Stomach (tissue), 9 donors: ENCODE results near the gene EYA2. TPM values are rescaled to one million over a fixed set of nuclear protein-coding genes. Genes with fewer than 3 reads are reported as not detected.

Source experiments
- DNase-seq, 2 donors: peaks; one replicate each; pipeline versions ENCODE4 v3.0.0 to v3.0.0-alpha.2; 2013 to 2019
- H3K27ac ChIP-seq, 5 donors: fragments of 200-600 bp in 4 of 5; sonication (generic) in 4 of 5; one replicate each; pipeline ENCODE4 v1.5.1; 2013 to 2019; ENCODE audit warnings: mild to moderate bottlenecking in 1 of 5, moderate library complexity in 1 of 5
- H3K27me3 ChIP-seq, 3 donors: fragments of 200-600 bp; sonication (generic); one replicate each; pipeline ENCODE4 v1.5.1; 2017 to 2019; ENCODE audit warnings: mixed run types in 1 of 3
- H3K36me3 ChIP-seq, 4 donors: fragments of 200-600 bp; sonication (generic); 1 replicate in 3 of 4; 2 replicates in 1 of 4; pipeline ENCODE4 v1.5.1; 2016 to 2019
- H3K4me1 ChIP-seq, 4 donors: fragments of 200-600 bp; sonication (generic); one replicate each; pipeline ENCODE4 v1.5.1; 2016 to 2019
- H3K4me3 ChIP-seq, 4 donors: fragments of 200-600 bp; sonication (generic) in 3 of 4; one replicate each; pipeline ENCODE4 v1.5.1; 2016 to 2019; ENCODE audit warnings: mild to moderate bottlenecking in 1 of 4
- H3K9me3 ChIP-seq, 4 donors: fragments of 200-600 bp; sonication (generic); one replicate each; pipeline ENCODE4 v1.5.1; 2016 to 2019
- EP300 ChIP-seq: sonication (generic); formaldehyde crosslinking; IDR thresholded peaks from one replicate; pipeline ENCODE4 v1.6.1; 2017; ENCODE audit warnings: antibody characterized with exemption
- POLR2A ChIP-seq, 4 donors: fragments of 450-650 bp; IDR thresholded peaks; one replicate each; pipeline ENCODE4 v1.6.1; 2016; ENCODE audit warnings: antibody characterized with exemption in 4 of 4, control low read depth in 2 of 4, mild to moderate bottlenecking in 1 of 4, moderate library complexity in 1 of 4
- POLR2AphosphoS5 ChIP-seq, 3 donors: sonication (generic); formaldehyde crosslinking; IDR thresholded peaks; one replicate each; pipeline ENCODE4 v1.6.1; 2016; ENCODE audit warnings: antibody characterized with exemption in 3 of 3
- WGBS, 5 donors: extraction: QIAGEN DNeasy Blood & Tissue Kit in 3 of 5; methylation state at CpG; one replicate each; pipeline versions ENCODE4 v1.1.5 to v1.1.7; 2013 to 2018; 5-methylcytosine and 5-hydroxymethylcytosine counted together
- intact Hi-C: fragments of 100-400 bp; cut with DNase I; formaldehyde crosslinking; loops from one replicate; pipeline ENCODE4 v1.15.1; 2023; ENCODE audit warnings: low total_unique reads
- polyA plus RNA-seq, 3 donors: library from polyadenylated mRNA; stranded (reverse); fragments of 200-250 nt; gene quantifications; one replicate each; pipeline ENCODE4 v1.2.3, GENCODE V29; 2013
- total RNA-seq, 5 donors: library from RNA; depleted of rRNA; stranded (reverse); fragments of >200 nt; gene quantifications; one replicate each; pipeline versions ENCODE4 v1.1.0 to v1.2.3, GENCODE V29; 2014 to 2016
- TF ChIP-seq, protein P1 (sequence below), 7 experiments: fragments of 450-650 bp in 4 of 7; fragments of 200-600 bp in 3 of 7; sonication (generic) in 3 of 7; IDR thresholded peaks; one replicate each; pipeline ENCODE4 v1.5.1; 2016 to 2019; ENCODE audit warnings: antibody characterized with exemption in 7 of 7, control low read depth in 2 of 7, mild to moderate bottlenecking in 1 of 7
- donor health status: healthy with polysubstance abuse.
- donor health status: Bipolar disorder and iron deficiency.
- donor health status: healthy.

The EYA2 gene
- total and polyA plus RNA-seq, 8 donors: 1.8 to 86.2 (median 5.5) TPM

DNA sequence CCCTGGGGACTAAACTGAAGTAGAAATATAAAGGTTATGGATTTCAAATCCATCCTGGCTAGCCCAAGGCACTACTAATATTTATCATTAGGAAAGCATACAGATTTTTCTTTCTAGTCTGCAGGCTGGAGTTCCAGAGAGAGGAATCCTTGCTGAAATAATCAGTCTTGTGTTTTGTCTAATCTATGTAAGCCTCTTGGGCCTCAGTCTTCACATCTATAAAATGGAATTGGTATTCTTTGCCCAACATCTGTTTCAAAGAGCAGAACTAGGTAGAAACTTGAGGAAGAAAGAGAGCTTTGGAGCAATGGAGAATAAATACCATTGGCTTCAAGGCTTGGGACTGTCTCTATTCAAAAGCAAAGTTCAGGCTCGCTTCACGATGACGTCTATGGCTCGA, 249.8 kb downstream of the EYA2 start:
- DNase-seq: no peak
- Histone ChIP-seq H3K36me3 (no peaks in the 10 kb centered on the region), H3K9me3 (peaks cover 0 to 3% (median 0%) of the 10 kb centered on the region in 4 donors), H3K4me1 (peaks cover 0 to 19% (median 0%) of the 10 kb centered on the region in 4 donors), H3K27me3 (peaks cover 0 to 6% (median 0%) of the 10 kb centered on the region in 3 donors), H3K4me3 (no peak overlapping the region), H3K27ac (no peak overlapping the region)
- TF ChIP-seq POLR2A (IDR thresholded peaks at IDR 0.05) (no peak), EP300 (no peak), POLR2AphosphoS5 (IDR thresholded peaks at IDR 0.05) (no peak)
- TF ChIP-seq, protein P1, sequence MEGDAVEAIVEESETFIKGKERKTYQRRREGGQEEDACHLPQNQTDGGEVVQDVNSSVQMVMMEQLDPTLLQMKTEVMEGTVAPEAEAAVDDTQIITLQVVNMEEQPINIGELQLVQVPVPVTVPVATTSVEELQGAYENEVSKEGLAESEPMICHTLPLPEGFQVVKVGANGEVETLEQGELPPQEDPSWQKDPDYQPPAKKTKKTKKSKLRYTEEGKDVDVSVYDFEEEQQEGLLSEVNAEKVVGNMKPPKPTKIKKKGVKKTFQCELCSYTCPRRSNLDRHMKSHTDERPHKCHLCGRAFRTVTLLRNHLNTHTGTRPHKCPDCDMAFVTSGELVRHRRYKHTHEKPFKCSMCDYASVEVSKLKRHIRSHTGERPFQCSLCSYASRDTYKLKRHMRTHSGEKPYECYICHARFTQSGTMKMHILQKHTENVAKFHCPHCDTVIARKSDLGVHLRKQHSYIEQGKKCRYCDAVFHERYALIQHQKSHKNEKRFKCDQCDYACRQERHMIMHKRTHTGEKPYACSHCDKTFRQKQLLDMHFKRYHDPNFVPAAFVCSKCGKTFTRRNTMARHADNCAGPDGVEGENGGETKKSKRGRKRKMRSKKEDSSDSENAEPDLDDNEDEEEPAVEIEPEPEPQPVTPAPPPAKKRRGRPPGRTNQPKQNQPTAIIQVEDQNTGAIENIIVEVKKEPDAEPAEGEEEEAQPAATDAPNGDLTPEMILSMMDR (IDR thresholded peaks at IDR 0.05): no peak
- intact Hi-C loops: no loop called here
- WGBS, 5 donors: 93 to 99% (median 96%) methylated on average over 4 of the region's 4 CpGs

DNA sequence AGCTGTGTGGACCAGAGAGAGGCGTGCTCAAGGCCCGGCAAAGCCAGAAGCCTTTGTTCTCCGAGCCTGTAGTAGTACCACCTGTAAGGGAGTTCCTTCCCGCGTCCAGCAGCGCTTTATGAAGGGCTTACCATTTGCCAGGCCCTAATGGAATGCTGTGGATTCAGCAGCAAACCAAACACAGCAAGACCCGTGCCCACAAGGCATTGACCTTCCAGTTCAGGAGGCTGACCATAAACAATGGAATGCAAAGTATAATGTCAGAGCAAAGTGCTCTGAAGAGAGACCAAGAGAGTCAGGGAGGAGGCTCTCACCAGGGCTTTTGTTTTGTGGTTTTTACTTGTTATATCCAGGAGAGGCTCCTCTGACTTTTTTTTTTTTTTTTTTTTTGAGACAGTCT, 252.0 kb downstream of the EYA2 start:
- Histone ChIP-seq H3K9me3 (no peaks in the 10 kb centered on the region), H3K27ac (no peak overlapping the region), H3K4me3 (no peak overlapping the region), H3K36me3 (no peaks in the 10 kb centered on the region), H3K27me3 (peaks cover 0 to 6% (median 0%) of the 10 kb centered on the region in 3 donors), H3K4me1 (peaks cover 0 to 17% (median 0%) of the 10 kb centered on the region in 4 donors)
- 54 to 68% (median 59%) methylated on average over 7 of the region's 7 CpGs for WGBS, 5 donors
- TF ChIP-seq POLR2A (IDR thresholded peaks at IDR 0.05) (no peak), EP300 (no peak), POLR2AphosphoS5 (IDR thresholded peaks at IDR 0.05) (no peak)
- TF ChIP-seq, protein P1 (IDR thresholded peaks at IDR 0.05): no peak
- intact Hi-C loops: no loop called here
- DNase-seq: no peak

DNA sequence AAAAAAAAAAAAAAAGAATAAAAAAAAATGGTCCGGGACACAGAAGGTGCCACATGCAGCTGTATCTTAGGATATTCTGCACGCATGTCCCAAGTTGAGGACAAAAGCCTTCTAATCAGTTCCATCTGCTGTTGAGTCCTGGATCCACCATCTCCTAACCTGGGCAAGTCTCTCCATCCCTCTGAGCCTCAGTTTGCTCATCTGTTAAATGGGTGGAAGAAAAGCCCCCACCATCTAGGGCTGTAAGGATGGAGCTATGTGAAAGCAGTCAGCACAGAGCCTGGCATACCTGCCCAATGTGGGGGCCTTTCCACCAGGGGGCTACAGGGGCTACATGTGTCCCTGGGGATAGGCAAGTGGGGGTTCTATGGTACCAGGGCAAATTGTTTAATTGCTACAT, 253.4 kb downstream of the EYA2 start:
- Histone ChIP-seq H3K9me3 (no peaks in the 10 kb centered on the region), H3K27me3 (peaks cover 0 to 6% (median 0%) of the 10 kb centered on the region in 3 donors), H3K27ac (no peak overlapping the region), H3K4me1 (peaks cover 0 to 10% (median 0%) of the 10 kb centered on the region in 4 donors), H3K4me3 (no peak overlapping the region), H3K36me3 (no peaks in the 10 kb centered on the region)
- intact Hi-C loops: no loop called here
- TF ChIP-seq, protein P1 (IDR thresholded peaks at IDR 0.05): no peak
- TF ChIP-seq EP300 (no peak), POLR2A (IDR thresholded peaks at IDR 0.05) (no peak), POLR2AphosphoS5 (IDR thresholded peaks at IDR 0.05) (no peak)
- DNase-seq: no peak
- 80 to 100% (median 98%) methylated on average over 2 of the region's 2 CpGs for WGBS, 5 donors

DNA sequence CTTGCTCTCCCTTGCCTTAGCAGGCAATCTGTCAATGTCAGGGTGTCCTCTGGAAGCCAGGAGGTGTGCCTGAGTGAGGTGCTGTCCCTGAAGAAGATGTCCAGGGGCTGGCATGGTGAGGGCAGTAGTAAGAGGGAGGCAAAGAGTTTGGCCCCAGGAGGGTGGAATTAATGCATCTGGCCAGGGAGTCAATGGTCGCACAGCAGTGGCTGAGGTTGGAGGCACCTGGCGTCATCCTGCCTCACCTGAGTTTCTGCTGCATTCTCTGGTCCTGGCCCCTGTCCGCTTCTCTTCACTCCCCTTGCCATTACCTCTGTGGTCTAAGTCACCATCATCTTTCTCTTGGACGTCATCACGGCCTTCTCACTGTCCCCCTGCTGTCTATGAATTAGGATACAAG, 255.3 kb downstream of the EYA2 start:
- Histone ChIP-seq H3K4me1 (no peaks in the 10 kb centered on the region), H3K4me3 (no peak overlapping the region), H3K27me3 (peaks cover 0 to 6% (median 0%) of the 10 kb centered on the region in 3 donors), H3K27ac (no peak overlapping the region), H3K36me3 (no peaks in the 10 kb centered on the region), H3K9me3 (peaks cover 0 to 4% (median 0%) of the 10 kb centered on the region in 4 donors)
- no peak for DNase-seq
- intact Hi-C loops: no loop called here
- TF ChIP-seq EP300: no peak
- no peak for TF ChIP-seq POLR2A (IDR thresholded peaks at IDR 0.05)
- TF ChIP-seq, protein P1 (IDR thresholded peaks at IDR 0.05): no peak
- no peak for TF ChIP-seq POLR2AphosphoS5 (IDR thresholded peaks at IDR 0.05)
- 86 to 96% (median 91%) methylated on average over 5 of the region's 5 CpGs for WGBS, 5 donors
